NCI-H1694 (cell line): ENCODE results near the gene OLFM3.
A peak's percentile ranks its signal among the peaks of the same experiment; 100 is the strongest.

ENCODE experiments used
- DNase-seq: peaks from one replicate; lab custom pipeline; 2025; lab: John Stamatoyannopoulos, UW

OLFM3 gene

DNA sequence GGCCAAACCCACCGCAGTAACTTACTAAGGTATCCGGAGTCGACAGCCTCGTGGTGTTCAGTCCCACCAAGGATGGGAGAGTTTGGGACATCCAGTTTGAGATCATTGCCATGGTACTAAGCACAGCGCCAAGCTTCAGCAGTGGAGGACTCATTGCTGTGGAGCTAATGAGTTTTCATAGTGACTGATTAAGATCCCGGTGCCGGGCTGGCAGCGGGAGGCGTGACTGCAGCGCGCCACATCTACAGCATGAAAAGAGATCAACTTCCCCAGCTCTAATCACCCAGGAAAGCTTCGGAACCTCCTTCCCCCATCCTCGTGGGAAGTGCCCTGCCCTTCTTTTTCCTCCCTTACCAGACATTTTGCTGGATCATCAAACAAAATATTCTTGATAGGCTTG is 149.9 kb downstream of the OLFM3 start:
- no peak for DNase-seq

DNA sequence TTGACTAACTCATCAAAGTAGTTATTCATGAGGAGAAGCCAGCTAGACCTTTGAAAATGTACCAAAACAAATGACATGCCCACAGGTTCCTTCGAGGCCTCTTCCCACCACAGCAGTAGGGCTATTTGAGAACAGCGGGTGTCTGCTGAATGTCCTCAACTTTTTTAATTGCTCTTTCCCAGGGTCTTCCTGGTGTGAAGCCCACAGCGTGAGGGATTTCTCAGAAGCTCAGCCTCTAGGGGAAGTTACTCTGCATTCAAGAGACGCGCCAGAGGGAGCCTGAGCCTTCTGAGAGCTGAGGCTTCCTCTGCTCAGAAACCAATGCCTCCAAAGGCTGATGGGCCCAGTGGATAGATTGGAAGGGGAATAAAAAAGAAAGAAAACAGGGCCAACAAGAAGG is 153.6 kb downstream of the OLFM3 start:
- no peak for DNase-seq

DNA sequence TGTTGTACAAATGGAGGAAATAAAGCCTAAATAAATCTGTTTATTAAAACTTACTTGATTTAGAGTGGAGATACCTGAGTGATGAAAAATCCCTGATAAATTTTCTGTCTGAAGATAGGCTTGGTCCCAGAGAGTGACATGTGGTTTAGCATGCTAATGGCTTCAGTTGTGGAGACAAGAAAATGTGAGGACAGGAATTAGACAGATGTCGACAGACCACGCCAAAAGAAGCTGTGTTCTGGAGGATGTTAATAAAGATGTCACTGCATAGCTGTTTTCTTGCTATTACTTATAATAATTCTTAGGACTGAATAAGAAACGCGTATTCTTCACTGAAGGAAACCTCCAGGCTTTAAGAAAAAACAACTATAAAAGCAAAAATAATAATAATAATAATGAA is 154.9 kb downstream of the OLFM3 start:
- no peak for DNase-seq

DNA sequence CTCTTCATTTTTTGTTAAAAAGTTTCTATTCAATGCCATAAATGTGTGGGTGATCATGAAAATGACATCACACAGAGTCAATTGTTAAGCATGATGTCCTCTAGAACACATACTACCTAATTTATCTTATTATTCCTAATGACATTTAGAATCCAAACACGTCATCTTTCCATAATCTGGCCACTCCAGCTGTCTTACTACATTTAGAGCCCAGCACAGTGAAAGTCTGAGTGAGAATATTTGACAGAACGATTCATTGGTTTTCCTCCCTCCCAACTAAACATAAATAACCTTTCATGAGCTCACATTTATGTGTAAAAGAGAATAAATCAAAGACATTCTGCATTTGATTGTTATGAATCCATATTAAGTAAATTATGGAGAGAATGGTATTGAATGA is 160.7 kb downstream of the OLFM3 start:
- DNase-seq = no peak

DNA sequence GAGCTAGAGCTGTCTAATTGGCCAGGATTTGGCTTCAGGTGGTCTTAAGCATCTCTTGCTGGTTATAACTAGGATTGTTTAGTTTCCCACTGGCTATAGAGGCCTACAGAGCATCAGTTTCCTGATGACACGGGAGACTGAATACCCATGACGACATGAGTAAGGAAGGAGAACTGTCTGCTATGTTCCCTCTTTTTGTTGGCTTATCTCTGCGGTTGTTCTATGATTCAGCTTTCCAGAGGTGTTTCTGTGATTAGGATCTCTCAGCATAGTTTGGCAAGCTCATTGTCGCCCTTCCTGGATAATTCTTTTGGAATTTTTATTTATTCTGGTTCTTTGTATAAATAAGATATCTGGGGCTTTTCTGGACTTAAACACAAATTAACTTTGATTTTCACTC is 163.4 kb downstream of the OLFM3 start:
- no peak for DNase-seq

DNA sequence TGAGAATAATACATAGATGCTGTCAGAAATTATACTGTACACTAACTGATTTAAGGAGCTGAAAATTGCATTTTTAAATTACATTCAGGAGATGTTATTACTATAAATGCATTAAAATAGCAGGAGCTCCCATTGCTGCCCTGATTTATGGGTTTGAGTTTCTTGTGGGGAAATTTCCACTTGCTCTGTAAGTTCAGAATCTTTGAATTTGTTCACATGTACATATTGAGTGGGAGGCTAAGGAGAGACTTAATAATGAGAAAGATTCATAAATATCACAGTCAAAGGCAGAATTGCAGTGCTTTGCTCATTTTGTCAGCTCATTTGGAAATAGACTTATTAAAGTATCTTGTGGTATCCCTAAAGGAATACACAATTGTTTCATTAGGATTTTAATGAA is 170.3 kb downstream of the OLFM3 start:
- no peak for DNase-seq

DNA sequence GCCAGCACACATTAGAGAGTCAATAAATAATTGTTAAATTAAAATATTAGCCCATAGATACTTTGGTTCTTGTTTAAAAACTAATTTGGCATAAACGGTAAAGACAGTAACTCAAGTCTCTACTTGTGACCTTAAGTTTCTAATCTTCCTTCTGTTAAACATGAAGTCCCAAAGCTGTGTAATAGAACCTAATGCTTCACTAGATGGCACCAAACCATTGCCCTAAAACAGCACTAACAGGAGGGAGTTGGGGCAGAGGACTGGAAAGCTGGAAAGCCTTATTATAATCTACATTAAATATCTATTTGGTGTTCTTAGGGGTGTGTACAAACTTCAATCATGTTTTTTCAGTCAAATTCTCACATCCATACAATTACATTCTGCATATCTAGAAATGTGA is 176.7 kb downstream of the OLFM3 start:
- DNase-seq = peak; percentile 23

DNA sequence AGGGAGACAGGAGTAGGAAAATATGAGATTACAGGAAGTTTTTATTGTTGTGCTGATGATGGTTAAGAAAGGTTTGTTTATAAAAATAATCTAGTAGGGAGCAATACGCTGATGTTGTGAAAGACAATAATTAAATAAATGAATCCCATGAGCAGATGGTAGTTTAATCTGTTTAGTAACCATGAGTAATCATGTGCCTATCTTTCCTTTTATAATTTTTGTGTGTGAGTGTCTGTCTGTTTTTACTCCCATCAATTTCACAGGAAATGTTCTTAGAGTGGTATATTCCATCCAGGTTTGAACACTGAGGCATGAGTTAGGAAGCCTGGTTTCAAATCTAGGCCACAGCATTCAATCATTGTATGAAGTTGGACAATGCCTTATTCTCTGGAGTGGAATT is 180.5 kb downstream of the OLFM3 start:
- DNase-seq = no peak

DNA sequence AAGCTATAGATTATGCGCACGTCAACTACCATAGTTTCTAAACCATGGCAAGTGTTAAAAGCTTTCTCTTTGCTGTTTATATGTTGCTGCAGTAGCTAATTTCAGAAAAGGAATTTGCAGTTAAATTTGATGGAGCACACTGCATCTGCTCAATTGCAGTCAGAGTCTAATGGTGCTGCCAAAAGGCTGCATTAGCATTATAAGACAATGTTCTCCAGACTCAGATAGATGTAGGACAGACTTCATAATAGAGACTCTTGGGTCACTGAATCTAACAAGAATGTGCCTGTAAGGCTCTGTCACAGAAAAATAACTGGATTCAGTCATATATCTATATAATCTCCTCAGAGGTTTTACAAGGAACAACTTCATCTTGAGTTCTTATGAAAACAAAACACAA is 198.3 kb downstream of the OLFM3 start:
- no peak for DNase-seq

DNA sequence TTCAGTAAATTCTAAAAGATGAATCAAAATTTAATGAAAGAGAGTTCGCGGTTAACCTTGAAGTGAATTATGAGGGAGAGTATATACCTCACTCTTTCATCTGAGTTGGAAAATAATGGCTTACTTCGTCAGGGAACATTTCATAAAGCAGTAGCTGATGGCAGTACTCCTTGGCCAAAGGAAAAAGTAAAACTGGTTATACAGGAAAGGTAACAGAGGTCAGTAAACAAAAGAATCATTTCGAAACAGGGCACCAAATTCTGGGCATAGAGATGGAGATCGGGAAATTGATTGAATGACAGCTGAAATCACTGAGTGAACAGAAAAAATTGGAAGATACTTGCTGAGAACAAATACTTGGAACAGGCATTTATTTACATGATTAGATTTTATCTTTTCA is 199.0 kb downstream of the OLFM3 start:
- DNase-seq = no peak

DNA sequence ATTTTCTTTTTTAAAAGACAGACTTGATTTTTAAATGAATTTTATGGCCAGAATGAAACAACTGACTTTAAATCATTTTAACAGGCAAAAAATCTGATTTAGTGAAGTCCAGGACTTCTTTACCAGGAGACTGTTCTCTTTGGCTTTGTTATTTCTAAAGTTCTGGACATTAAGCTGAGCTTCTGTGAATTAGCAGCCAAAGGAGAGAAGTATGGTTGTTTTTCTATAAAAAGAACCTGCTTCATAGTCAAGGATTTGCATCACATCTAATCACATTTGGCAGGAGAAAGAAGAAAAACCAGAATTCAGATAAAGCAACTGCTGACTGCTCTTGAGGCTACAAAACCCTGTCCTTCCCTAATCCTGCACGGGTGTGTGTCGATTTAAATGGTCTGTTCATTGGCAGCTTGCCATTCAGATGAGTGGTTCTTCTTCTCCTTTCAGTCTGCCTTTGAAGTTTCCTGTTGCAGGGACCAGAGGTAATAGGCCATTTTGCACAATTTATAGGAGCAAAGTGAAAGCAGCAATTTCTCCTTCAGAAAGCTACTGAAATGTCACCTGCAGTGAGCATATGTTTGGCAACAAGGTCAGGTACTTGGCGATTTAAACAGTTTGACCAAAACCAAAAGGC is 215.4 kb downstream of the OLFM3 start:
- no peak for DNase-seq

DNA sequence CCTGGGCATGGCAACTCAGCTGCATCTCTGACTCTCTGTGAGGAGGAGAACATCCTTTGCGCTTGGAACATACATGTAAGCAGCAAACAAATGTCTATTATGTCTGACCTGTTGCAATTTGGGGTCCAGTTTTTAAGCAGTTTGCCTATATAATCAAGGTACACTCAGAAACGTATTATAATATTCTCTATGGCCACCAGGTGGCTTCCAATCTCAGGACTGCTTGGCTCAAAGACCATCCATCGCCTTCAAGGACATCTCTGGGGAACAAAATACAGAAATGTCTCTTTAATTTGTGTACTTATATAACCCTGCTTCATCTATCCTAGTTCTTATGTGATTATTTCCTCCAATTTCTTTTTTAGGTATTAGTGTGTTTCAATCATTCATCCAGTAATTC is 227.2 kb downstream of the OLFM3 start:
- no peak for DNase-seq

DNA sequence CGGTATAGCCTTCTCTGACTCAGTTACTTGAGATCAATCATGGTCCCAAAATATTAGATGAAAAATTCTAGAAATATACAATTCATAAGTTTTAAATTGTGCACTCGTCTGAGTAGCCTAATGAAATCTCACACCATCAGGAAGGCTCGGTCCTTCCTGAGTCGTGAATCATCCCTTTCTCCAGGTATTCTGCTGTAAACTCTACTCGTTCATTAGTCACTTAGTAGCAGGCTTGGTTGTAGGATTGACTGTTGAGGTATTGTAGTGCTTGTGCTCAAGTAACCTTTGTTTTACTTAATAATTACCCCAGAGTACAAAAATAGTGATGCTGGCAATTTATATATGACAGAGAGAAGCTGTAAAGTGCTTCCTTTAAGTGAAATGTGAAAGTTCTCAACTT is 238.7 kb downstream of the OLFM3 start:
- no peak for DNase-seq

DNA sequence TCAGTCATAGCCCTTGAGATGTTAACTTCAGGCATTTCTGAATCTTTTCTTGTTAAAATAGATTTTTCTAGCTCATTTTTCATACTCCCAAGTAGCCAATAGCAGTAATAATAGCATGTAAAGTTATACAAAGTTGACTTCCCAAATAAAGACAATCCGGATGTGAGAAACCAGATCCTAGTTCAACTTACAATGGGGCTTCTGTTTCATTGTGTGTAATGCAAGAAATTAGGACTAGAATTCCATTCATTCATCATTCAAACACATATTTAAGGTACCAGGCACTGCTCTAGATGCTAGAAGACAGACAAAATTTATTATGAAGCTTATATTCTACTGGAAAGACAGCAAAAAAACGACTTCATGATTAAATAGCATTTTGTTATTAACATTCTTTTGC is 240.3 kb downstream of the OLFM3 start:
- no peak for DNase-seq
